ENCODE measurements around the gene MGAT4C.

MGAT4C gene

DNA sequence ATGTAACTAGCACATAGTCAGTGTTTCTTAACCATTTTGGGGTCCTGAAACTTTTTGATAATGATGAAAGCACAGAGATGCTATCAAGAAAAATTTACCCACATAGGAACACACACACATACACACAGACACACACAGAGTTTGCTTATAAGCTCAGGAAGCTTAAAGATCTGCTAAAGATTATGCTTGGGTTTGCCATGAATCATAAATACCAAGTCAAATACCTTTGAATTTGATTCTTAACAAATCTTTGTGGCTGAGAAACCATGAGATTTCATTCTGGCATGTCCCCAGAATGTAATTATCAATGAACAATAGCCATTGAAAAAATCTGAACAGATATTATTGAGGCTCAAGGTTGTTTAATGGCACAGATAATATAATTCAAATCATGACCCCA is 292.9 kb downstream of the MGAT4C start:
- DNase-seq = no peak

GRCh38 chr12:85956081-85956480 is 300.1 kb downstream of the MGAT4C start:
- no peak for DNase-seq

- DNase-seq = no peak
These were observed 301.1 kb downstream of the MGAT4C start for GRCh38 chr12:85955127-85955526.

DNA sequence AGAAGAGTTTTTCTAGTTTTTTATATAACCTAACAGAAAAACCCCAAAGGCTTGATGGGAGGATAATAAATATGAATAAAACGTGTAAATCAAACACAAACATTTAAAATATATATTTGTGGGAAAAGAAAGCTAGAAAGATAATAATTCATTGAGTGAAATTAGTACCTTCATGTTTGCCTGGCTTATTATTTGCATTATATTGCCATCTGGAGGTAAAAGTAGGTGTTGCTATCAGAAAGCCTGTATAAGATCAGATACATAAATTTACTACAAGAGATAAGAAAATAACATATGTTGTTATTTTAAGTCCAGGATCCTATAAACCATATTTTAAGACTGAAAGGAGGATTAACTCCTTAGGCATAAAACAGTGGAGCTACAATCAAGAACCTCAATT is 304.4 kb downstream of the MGAT4C start:
- no peak for DNase-seq

- no peak for DNase-seq
These were observed 306.9 kb downstream of the MGAT4C start for GRCh38 chr12:85949253-85949652.

DNA sequence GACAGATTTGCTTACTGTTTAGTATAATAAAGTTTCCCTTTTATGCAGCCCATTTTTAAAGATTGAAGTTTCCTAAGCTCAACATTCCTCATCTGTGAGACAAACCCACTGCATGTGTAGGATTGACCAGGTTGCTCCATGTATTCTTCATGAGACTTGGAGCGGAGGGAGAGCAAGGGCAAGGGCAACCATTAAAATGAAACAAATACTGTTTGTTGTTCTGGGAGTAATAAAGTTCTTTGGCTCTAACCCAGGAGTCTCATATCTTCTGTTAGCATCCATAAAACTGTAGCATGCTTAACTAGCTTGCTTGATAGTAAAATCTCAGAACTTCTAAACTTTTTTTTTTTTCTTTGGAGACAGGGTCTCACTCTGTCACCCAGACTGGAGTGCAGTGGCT is 307.9 kb downstream of the MGAT4C start:
- DNase-seq = no peak

DNA sequence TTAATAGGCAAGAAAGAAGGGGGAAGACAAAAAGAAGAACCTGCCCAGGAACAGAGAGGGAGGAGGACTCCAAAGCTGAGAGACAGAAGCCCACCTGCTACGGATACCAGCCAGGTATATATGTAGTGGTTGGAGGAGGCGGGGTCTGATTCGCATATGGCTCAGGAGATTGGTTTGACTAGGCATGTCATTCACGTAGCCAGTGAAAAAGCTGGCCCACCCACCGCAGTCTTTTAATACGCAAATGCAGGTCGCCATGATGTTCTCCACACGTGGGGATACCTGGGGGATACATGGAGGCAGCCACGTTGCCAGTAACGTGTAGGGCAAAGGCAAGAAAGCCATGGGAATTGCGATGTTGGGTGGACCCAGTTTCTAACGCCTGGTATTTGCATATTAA is 308.9 kb downstream of the MGAT4C start:
- no peak for DNase-seq

DNA sequence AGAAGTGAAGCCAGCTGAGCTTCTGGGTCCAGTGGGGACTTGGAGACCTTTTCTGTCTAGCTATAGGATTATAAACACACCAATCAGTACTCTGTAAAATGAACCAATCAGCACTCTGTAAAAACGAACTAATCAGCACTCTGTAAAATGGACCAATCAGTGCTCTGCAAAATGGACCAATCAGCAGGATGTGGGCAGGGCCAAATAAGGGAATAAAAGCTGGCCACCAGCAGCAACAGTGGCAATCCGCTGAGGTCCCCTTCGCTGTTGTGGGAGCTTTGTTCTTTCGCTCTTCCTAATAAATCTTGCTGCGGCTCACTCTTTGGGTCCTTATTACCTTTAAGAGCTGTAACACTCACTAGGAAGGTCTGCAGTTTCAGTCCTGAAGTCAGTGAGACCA is 309.8 kb downstream of the MGAT4C start:
- DNase-seq = no peak

GRCh38 chr12:85927166-85927565 is 329.0 kb downstream of the MGAT4C start:
- no peak for DNase-seq

- no peak for DNase-seq
These were observed 332.3 kb downstream of the MGAT4C start for GRCh38 chr12:85923767-85924331.

DNA sequence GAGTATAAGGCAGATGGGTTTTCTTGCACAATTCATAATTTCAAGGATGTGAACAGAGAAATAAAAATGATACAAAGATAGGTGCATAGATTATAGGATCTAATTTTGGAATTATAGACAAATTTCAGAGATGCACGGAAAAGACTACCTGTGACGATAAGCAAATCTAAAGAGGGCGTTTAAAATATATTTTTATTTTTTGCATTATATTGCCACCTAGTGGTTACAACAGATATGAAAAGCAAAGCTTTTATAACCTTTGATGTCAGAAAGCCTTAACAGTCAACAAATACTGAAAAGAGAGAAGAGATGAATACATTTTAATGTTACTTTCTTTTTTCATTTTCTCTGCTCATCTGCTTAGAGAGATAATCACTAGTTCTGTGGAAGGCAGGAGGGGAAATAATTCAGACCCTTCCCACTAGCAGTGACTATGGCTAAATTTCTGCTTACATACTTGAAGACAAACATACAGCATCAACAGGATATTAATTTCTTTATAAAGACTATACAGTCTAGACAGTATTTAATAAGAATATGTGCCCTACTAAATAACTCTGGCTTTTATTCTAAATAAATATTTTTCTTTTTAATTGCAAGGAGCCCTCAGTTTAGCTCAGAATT is 335.8 kb downstream of the MGAT4C start:
- no peak for DNase-seq

All from NCI-H510A (cell line).